ENCODE results near the gene MICALL1. TPM values are rescaled to one million over a fixed set of nuclear protein-coding genes. Genes with fewer than 3 reads are reported as not detected.
A peak's percentile ranks its signal among the peaks of the same experiment; 100 is the strongest.

The MICALL1 gene
- total and polyA plus RNA-seq, 9 of the 15 experiments (the other 6 are each of a cell fraction or from before 2014, with no cell fraction given) = 0.32 to 21.5 (median 6.1) TPM

DNA sequence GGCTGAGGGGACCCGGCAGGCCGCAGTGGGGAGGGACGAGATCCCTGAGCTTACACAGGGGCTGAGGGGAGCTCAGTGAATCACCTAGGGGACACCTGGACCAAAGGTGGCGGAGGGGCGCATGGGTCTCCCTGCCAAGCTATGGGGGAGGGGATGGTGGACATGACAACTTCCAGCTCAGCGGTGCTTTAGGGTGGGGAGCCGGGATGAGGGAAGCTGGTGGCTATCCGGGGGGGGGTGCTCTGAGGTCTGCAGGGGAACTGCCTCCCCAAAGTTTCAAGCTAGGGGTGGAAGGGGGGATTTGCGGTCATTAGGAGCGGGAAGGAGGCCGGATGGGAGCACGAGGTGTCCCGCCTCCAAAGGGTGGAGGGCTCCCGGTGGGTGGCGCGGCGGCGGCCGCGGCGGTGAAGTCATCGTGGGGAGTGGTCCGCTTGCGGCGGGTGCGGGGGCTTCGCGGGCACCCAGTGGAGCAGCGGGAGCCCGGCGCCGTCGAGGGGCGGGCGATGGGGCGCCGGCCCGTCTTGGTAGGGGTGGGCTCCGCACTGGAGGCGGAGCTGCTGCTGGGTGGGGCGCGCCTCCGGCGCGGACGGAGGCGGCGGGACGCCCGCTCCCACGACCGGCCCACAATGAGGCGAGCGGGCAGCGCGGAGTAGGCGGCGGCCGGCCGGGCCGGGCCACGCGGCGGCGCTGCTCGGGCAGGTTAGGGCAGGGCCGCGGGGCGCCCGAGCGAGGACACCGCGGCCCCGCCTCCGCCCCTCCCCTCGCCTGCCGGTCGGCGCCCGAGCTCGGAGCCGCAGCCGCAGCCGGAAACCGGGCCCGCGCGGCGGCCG lies at the start of gene MICALL1 (continued):
- TF ChIP-seq FIP1L1 (IDR thresholded peaks at IDR 0.05; ENCODE audit: low read depth, low read length, poor library complexity, severe bottlenecking) = no peak
- peak; percentile 39 for TF ChIP-seq HMGN3 (IDR thresholded peaks at IDR 0.05; ENCODE audit: borderline replicate concordance, extremely low read depth, insufficient read length, low read depth, low read length)
- TF ChIP-seq ELF1 (tag; IDR thresholded peaks at IDR 0.05) = no peak
- peak; percentile 92; the same call in 1 of the 2 replicates for TF ChIP-seq NFRKB (IDR thresholded peaks at IDR 0.05; ENCODE audit: low read depth)
- TF ChIP-seq ZBTB7A (IDR thresholded peaks at IDR 0.05; ENCODE audit: borderline replicate concordance, control insufficient read depth, low read depth, low read length) = peak; percentile 11; the same call in 1 of the 2 replicates
- peak; percentile 40; the same call in 1 of the 2 replicates for TF ChIP-seq ATF7 (IDR thresholded peaks at IDR 0.05)
- TF ChIP-seq, protein P1, sequence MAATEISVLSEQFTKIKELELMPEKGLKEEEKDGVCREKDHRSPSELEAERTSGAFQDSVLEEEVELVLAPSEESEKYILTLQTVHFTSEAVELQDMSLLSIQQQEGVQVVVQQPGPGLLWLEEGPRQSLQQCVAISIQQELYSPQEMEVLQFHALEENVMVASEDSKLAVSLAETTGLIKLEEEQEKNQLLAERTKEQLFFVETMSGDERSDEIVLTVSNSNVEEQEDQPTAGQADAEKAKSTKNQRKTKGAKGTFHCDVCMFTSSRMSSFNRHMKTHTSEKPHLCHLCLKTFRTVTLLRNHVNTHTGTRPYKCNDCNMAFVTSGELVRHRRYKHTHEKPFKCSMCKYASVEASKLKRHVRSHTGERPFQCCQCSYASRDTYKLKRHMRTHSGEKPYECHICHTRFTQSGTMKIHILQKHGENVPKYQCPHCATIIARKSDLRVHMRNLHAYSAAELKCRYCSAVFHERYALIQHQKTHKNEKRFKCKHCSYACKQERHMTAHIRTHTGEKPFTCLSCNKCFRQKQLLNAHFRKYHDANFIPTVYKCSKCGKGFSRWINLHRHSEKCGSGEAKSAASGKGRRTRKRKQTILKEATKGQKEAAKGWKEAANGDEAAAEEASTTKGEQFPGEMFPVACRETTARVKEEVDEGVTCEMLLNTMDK (IDR thresholded peaks at IDR 0.05; ENCODE audit: borderline replicate concordance, insufficient read depth, low read depth, low read length, poor library complexity, severe bottlenecking) = peak; percentile 84
- TF ChIP-seq, protein P2, sequence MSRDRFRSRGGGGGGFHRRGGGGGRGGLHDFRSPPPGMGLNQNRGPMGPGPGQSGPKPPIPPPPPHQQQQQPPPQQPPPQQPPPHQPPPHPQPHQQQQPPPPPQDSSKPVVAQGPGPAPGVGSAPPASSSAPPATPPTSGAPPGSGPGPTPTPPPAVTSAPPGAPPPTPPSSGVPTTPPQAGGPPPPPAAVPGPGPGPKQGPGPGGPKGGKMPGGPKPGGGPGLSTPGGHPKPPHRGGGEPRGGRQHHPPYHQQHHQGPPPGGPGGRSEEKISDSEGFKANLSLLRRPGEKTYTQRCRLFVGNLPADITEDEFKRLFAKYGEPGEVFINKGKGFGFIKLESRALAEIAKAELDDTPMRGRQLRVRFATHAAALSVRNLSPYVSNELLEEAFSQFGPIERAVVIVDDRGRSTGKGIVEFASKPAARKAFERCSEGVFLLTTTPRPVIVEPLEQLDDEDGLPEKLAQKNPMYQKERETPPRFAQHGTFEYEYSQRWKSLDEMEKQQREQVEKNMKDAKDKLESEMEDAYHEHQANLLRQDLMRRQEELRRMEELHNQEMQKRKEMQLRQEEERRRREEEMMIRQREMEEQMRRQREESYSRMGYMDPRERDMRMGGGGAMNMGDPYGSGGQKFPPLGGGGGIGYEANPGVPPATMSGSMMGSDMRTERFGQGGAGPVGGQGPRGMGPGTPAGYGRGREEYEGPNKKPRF (IDR thresholded peaks at IDR 0.05; ENCODE audit: low read depth, low read length) = no peak
- TF ChIP-seq, protein P3, sequence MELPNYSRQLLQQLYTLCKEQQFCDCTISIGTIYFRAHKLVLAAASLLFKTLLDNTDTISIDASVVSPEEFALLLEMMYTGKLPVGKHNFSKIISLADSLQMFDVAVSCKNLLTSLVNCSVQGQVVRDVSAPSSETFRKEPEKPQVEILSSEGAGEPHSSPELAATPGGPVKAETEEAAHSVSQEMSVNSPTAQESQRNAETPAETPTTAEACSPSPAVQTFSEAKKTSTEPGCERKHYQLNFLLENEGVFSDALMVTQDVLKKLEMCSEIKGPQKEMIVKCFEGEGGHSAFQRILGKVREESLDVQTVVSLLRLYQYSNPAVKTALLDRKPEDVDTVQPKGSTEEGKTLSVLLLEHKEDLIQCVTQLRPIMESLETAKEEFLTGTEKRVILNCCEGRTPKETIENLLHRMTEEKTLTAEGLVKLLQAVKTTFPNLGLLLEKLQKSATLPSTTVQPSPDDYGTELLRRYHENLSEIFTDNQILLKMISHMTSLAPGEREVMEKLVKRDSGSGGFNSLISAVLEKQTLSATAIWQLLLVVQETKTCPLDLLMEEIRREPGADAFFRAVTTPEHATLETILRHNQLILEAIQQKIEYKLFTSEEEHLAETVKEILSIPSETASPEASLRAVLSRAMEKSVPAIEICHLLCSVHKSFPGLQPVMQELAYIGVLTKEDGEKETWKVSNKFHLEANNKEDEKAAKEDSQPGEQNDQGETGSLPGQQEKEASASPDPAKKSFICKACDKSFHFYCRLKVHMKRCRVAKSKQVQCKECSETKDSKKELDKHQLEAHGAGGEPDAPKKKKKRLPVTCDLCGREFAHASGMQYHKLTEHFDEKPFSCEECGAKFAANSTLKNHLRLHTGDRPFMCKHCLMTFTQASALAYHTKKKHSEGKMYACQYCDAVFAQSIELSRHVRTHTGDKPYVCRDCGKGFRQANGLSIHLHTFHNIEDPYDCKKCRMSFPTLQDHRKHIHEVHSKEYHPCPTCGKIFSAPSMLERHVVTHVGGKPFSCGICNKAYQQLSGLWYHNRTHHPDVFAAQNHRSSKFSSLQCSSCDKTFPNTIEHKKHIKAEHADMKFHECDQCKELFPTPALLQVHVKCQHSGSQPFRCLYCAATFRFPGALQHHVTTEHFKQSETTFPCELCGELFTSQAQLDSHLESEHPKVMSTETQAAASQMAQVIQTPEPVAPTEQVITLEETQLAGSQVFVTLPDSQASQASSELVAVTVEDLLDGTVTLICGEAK (IDR thresholded peaks at IDR 0.05) = no peak
- TF ChIP-seq, protein P3 (CRISPR knock-in tag; IDR thresholded peaks at IDR 0.05) = no peak
- TF ChIP-seq JUN (IDR thresholded peaks at IDR 0.05; ENCODE audit: borderline replicate concordance, low read depth, low read length) = no peak; the same call in 1 of the 2 replicates
- no peak for TF ChIP-seq JUN (CRISPR knock-in tag; IDR thresholded peaks at IDR 0.05; ENCODE audit: borderline replicate concordance)

All from K562 (cell line).